Measurements from ENCODE around the gene ASTN1. TPM values are rescaled to one million over a fixed set of nuclear protein-coding genes. Genes with fewer than 3 reads are reported as not detected.

ASTN1 gene
- total RNA-seq, 1 experiment from 2014 or later, result 0.13 TPM

- no peaks in the 10 kb centered on the region for H3K9me3 ChIP-seq (replicated peaks)
- H3K4me3 ChIP-seq, result no peak overlapping the region
- no peaks in the 10 kb centered on the region for H3K4me1 ChIP-seq (replicated peaks)
- no peak overlapping the region for H3K27ac ChIP-seq
- peaks cover 4% of the 10 kb centered on the region; the same call in 1 of the 2 replicates for H3K27me3 ChIP-seq (replicated peaks)
- H3K36me3 ChIP-seq, result no peaks in the 10 kb centered on the region
- no peak for DNase-seq (ENCODE audit: low read depth in 1 of 2, low spot score in 2 of 2)
These were observed 279.6 kb downstream of the ASTN1 start for GRCh38 chr1:176884911-176885310.

- Histone ChIP-seq H3K27ac (no peak overlapping the region), H3K36me3 (no peaks in the 10 kb centered on the region), H3K4me1 (replicated peaks) (no peaks in the 10 kb centered on the region), H3K9me3 (replicated peaks) (no peaks in the 10 kb centered on the region), H3K4me3 (no peak overlapping the region), H3K27me3 (replicated peaks) (peaks cover 4% of the 10 kb centered on the region; the same call in 1 of the 2 replicates)
- no peak for DNase-seq (ENCODE audit: low read depth in 1 of 2, low spot score in 2 of 2)
These were observed 280.2 kb downstream of the ASTN1 start for GRCh38 chr1:176884286-176884685.

- H3K4me1 ChIP-seq (replicated peaks), result no peaks in the 10 kb centered on the region
- H3K4me3 ChIP-seq, result no peak overlapping the region
- H3K9me3 ChIP-seq (replicated peaks), result no peaks in the 10 kb centered on the region
- H3K27me3 ChIP-seq (replicated peaks), result peaks cover 3% of the 10 kb centered on the region; the same call in 1 of the 2 replicates
- no peak overlapping the region for H3K27ac ChIP-seq
- no peaks in the 10 kb centered on the region for H3K36me3 ChIP-seq
- DNase-seq (ENCODE audit: low read depth in 1 of 2, low spot score in 2 of 2), result peak; percentile 48 to 79
These were observed 283.4 kb downstream of the ASTN1 start for GRCh38 chr1:176880955-176881595.

- DNase-seq (ENCODE audit: low read depth in 1 of 2, low spot score in 2 of 2), result no peak
- H3K36me3 ChIP-seq, result no peaks in the 10 kb centered on the region
- H3K4me1 ChIP-seq (replicated peaks), result no peaks in the 10 kb centered on the region
- peaks cover 3% of the 10 kb centered on the region; the same call in 1 of the 2 replicates for H3K27me3 ChIP-seq (replicated peaks)
- no peaks in the 10 kb centered on the region for H3K9me3 ChIP-seq (replicated peaks)
- no peak overlapping the region for H3K4me3 ChIP-seq
- no peak overlapping the region for H3K27ac ChIP-seq
These were observed 284.5 kb downstream of the ASTN1 start for GRCh38 chr1:176879784-176880620.

GRCh38 chr1:176878750-176879536 lies 285.6 kb downstream of the ASTN1 start:
- no peak overlapping the region for H3K27ac ChIP-seq

GRCh38 chr1:176877557-176877956 lies 287.0 kb downstream of the ASTN1 start:
- Histone ChIP-seq H3K27ac (no peak overlapping the region), H3K4me1 (replicated peaks) (no peaks in the 10 kb centered on the region), H3K4me3 (no peak overlapping the region), H3K9me3 (replicated peaks) (no peaks in the 10 kb centered on the region), H3K27me3 (replicated peaks) (peaks cover 3% of the 10 kb centered on the region; the same call in 1 of the 2 replicates), H3K36me3 (no peaks in the 10 kb centered on the region)
- no peak for DNase-seq (ENCODE audit: low read depth in 1 of 2, low spot score in 2 of 2)

More at GRCh38 chr1:176878750-176879536, 285.6 kb downstream of the ASTN1 start:
- peaks cover 3% of the 10 kb centered on the region; the same call in 1 of the 2 replicates for H3K27me3 ChIP-seq (replicated peaks)
- H3K4me1 ChIP-seq (replicated peaks), result no peaks in the 10 kb centered on the region
- H3K4me3 ChIP-seq, result no peak overlapping the region
- no peaks in the 10 kb centered on the region for H3K9me3 ChIP-seq (replicated peaks)
- DNase-seq (ENCODE audit: low read depth in 1 of 2, low spot score in 2 of 2), result no peak
- H3K36me3 ChIP-seq, result no peaks in the 10 kb centered on the region

- H3K4me3 ChIP-seq, result no peak overlapping the region
These were observed 287.5 kb downstream of the ASTN1 start for GRCh38 chr1:176876966-176877515.

GRCh38 chr1:176869577-176869976 lies 294.9 kb downstream of the ASTN1 start:
- H3K9me3 ChIP-seq (replicated peaks), result no peaks in the 10 kb centered on the region
- no peaks in the 10 kb centered on the region for H3K36me3 ChIP-seq
- H3K27ac ChIP-seq, result no peak overlapping the region
- no peak for DNase-seq (ENCODE audit: low read depth in 1 of 2, low spot score in 2 of 2)
- peaks cover 12% of the 10 kb centered on the region for H3K4me1 ChIP-seq (replicated peaks)
- no peak overlapping the region for H3K4me3 ChIP-seq
- H3K27me3 ChIP-seq (replicated peaks), result no peaks in the 10 kb centered on the region

More at GRCh38 chr1:176876966-176877515, 287.5 kb downstream of the ASTN1 start:
- DNase-seq (ENCODE audit: low read depth in 1 of 2, low spot score in 2 of 2), result no peak
- H3K9me3 ChIP-seq (replicated peaks), result no peaks in the 10 kb centered on the region
- no peaks in the 10 kb centered on the region for H3K4me1 ChIP-seq (replicated peaks)
- H3K27ac ChIP-seq, result no peak overlapping the region
- peaks cover 3% of the 10 kb centered on the region; the same call in 1 of the 2 replicates for H3K27me3 ChIP-seq (replicated peaks)
- no peaks in the 10 kb centered on the region for H3K36me3 ChIP-seq

GRCh38 chr1:176866011-176866714 lies 298.3 kb downstream of the ASTN1 start:
- no peaks in the 10 kb centered on the region for H3K9me3 ChIP-seq (replicated peaks)
- no peak overlapping the region for H3K4me3 ChIP-seq
- no peaks in the 10 kb centered on the region for H3K36me3 ChIP-seq
- no peaks in the 10 kb centered on the region for H3K27me3 ChIP-seq (replicated peaks)
- peaks cover 12% of the 10 kb centered on the region for H3K4me1 ChIP-seq (replicated peaks)
- peak overlapping the region; percentile 8; the same call in 1 of the 2 replicates for H3K27ac ChIP-seq
- DNase-seq (ENCODE audit: low read depth in 1 of 2, low spot score in 2 of 2), result peak in 1 of 2 experiments; percentile 54

- Histone ChIP-seq H3K36me3 (no peaks in the 10 kb centered on the region), H3K9me3 (replicated peaks) (no peaks in the 10 kb centered on the region), H3K27ac (no peak overlapping the region), H3K4me3 (no peak overlapping the region), H3K27me3 (replicated peaks) (no peaks in the 10 kb centered on the region), H3K4me1 (replicated peaks) (peaks cover 12% of the 10 kb centered on the region)
- no peak for DNase-seq (ENCODE audit: low read depth in 1 of 2, low spot score in 2 of 2)
These were observed 300.3 kb downstream of the ASTN1 start for GRCh38 chr1:176864211-176864610.

- no peaks in the 10 kb centered on the region for H3K27me3 ChIP-seq (replicated peaks)
- H3K36me3 ChIP-seq, result no peaks in the 10 kb centered on the region
- no peak overlapping the region for H3K27ac ChIP-seq
- H3K4me3 ChIP-seq, result no peak overlapping the region
- H3K9me3 ChIP-seq (replicated peaks), result no peaks in the 10 kb centered on the region
- peaks cover 14% of the 10 kb centered on the region for H3K4me1 ChIP-seq (replicated peaks)
- DNase-seq (ENCODE audit: low read depth in 1 of 2, low spot score in 2 of 2), result no peak
These were observed 300.9 kb downstream of the ASTN1 start for GRCh38 chr1:176863613-176864012.

GRCh38 chr1:176858433-176858916 lies 306.0 kb downstream of the ASTN1 start:
- Histone ChIP-seq H3K4me1 (replicated peaks) (peaks cover 19% of the 10 kb centered on the region), H3K9me3 (replicated peaks) (no peaks in the 10 kb centered on the region), H3K36me3 (no peaks in the 10 kb centered on the region), H3K27me3 (replicated peaks) (0 out of 2 replicates have a peak, but pooled peaks cover 3% of the 10 kb centered on the region), H3K27ac (peak overlapping the region; percentile 20; the same call in 1 of the 2 replicates), H3K4me3 (no peak overlapping the region)
- DNase-seq (ENCODE audit: low read depth in 1 of 2, low spot score in 2 of 2), result peak in 1 of 2 experiments; percentile 14

All from SJSA1 (cell line).